ENCODE data around the gene RINT1.
"Not testable (repeated sequence)": the region's sequence is repeated elsewhere in the genome, so short reads cannot be mapped to it uniquely, and the experiment has no call there.

The RINT1 gene

GRCh38 chr7:105596866-105597265 lies 64.9 kb downstream of the RINT1 start:
- H3K4me1 Mint-ChIP-seq, result peaks cover 11% of the 10 kb centered on the region
- H3K27ac Mint-ChIP-seq, result no peak overlapping the region
- H3K4me3 Mint-ChIP-seq, result no peak overlapping the region
- no peak for TF ChIP-seq CTCF (IDR thresholded peaks at IDR 0.05)
- no peaks in the 10 kb centered on the region for H3K9me3 Mint-ChIP-seq
- H3K27me3 Mint-ChIP-seq (ENCODE audit: low read depth, poor library complexity), result peaks cover 8% of the 10 kb centered on the region
- no peak for DNase-seq
- no peaks in the 10 kb centered on the region for H3K36me3 Mint-ChIP-seq (ENCODE audit: low read depth)

GRCh38 chr7:105599080-105599479 lies 67.1 kb downstream of the RINT1 start:
- H3K27ac Mint-ChIP-seq; H3K9me3 Mint-ChIP-seq; H3K36me3 Mint-ChIP-seq (ENCODE audit: low read depth); DNase-seq; H3K27me3 Mint-ChIP-seq (ENCODE audit: low read depth, poor library complexity); H3K4me3 Mint-ChIP-seq: not testable (repeated sequence)
- peaks cover 18% of the 10 kb centered on the region for H3K4me1 Mint-ChIP-seq

- H3K9me3 Mint-ChIP-seq, result no peaks in the 10 kb centered on the region
- no peak for DNase-seq
- peaks cover 22% of the 10 kb centered on the region for H3K4me1 Mint-ChIP-seq
- no peak overlapping the region for H3K4me3 Mint-ChIP-seq
- H3K27ac Mint-ChIP-seq, result no peak overlapping the region
- no peak for TF ChIP-seq CTCF (IDR thresholded peaks at IDR 0.05)
- peaks cover 3% of the 10 kb centered on the region for H3K27me3 Mint-ChIP-seq (ENCODE audit: low read depth, poor library complexity)
- H3K36me3 Mint-ChIP-seq (ENCODE audit: low read depth), result peaks cover 8% of the 10 kb centered on the region
These were observed 67.5 kb downstream of the RINT1 start for GRCh38 chr7:105599551-105599950.

GRCh38 chr7:105600720-105601550 lies 68.9 kb downstream of the RINT1 start:
- H3K4me1 Mint-ChIP-seq, result peaks cover 27% of the 10 kb centered on the region
- DNase-seq, result no peak
- peaks cover 7% of the 10 kb centered on the region for H3K27me3 Mint-ChIP-seq (ENCODE audit: low read depth, poor library complexity)
- no peak overlapping the region for H3K27ac Mint-ChIP-seq
- H3K4me3 Mint-ChIP-seq, result no peak overlapping the region
- H3K9me3 Mint-ChIP-seq, result no peaks in the 10 kb centered on the region
- peaks cover 8% of the 10 kb centered on the region for H3K36me3 Mint-ChIP-seq (ENCODE audit: low read depth)
- no peak for TF ChIP-seq CTCF (IDR thresholded peaks at IDR 0.05)

GRCh38 chr7:105602325-105603305 lies 70.6 kb downstream of the RINT1 start:
- Mint-ChIP-seq H3K9me3 (no peaks in the 10 kb centered on the region), H3K27me3 (ENCODE audit: low read depth, poor library complexity) (peaks cover 9% of the 10 kb centered on the region), H3K27ac (no peak overlapping the region), H3K4me1 (peaks cover 40% of the 10 kb centered on the region), H3K36me3 (ENCODE audit: low read depth) (peaks cover 8% of the 10 kb centered on the region), H3K4me3 (no peak overlapping the region)
- no peak for DNase-seq
- TF ChIP-seq CTCF (IDR thresholded peaks at IDR 0.05), result no peak
